Measurements from ENCODE around the gene SPATA6.

SPATA6 gene

DNA sequence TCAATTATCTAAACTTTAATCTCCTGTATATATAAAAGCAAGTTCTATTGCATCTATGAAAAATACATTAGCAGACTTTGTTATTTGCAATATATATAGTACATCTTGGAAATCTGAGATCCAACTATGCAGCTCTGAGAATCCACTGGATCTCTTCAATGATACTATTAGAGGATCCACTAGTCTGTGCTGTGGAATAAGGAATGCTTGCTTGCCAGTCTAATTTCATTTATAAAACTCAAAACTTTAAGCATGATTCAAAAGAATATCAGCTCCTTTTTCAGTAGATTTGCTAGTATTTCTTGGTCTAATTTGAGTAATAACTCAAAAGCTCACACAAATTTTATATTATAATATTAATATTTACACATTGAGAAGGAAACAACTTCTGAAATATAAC lies 115.1 kb downstream of the SPATA6 start:
- TF ChIP-seq, protein P1, sequence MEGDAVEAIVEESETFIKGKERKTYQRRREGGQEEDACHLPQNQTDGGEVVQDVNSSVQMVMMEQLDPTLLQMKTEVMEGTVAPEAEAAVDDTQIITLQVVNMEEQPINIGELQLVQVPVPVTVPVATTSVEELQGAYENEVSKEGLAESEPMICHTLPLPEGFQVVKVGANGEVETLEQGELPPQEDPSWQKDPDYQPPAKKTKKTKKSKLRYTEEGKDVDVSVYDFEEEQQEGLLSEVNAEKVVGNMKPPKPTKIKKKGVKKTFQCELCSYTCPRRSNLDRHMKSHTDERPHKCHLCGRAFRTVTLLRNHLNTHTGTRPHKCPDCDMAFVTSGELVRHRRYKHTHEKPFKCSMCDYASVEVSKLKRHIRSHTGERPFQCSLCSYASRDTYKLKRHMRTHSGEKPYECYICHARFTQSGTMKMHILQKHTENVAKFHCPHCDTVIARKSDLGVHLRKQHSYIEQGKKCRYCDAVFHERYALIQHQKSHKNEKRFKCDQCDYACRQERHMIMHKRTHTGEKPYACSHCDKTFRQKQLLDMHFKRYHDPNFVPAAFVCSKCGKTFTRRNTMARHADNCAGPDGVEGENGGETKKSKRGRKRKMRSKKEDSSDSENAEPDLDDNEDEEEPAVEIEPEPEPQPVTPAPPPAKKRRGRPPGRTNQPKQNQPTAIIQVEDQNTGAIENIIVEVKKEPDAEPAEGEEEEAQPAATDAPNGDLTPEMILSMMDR (IDR thresholded peaks at IDR 0.05; ENCODE audit: low read depth, low read length): no peak
- no peak overlapping the region for H3K4me3 ChIP-seq (replicated peaks in 1 of 2; ENCODE audit: low read depth in 2 of 2, low read length in 2 of 2)
- peak in 1 of 2 donors; percentile 12 for DNase-seq (ENCODE audit: low read depth in 2 of 2)

DNA sequence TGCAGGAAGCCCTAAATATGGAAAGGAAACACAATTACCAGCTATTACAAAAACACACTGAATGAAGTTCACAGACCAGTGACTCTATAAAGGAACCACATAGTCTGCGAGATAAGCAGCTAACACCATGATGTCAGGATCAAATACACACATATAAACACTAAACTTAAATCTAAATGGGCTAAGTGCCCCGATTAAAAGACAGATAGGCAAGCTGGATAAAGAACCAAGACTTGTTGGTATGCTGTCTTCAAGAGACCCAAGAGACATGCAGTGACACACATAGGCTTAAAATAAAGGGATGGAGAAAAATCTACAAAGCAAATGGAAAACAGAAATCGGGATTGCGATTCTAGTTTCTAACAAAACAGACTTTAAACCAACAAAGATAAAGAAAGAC lies 127.6 kb downstream of the SPATA6 start:
- no peak overlapping the region for H3K4me3 ChIP-seq (replicated peaks in 1 of 2; ENCODE audit: low read depth in 2 of 2, low read length in 2 of 2)
- DNase-seq (ENCODE audit: low read depth in 2 of 2): no peak
- TF ChIP-seq, protein P1 (IDR thresholded peaks at IDR 0.05; ENCODE audit: low read depth, low read length): no peak

DNA sequence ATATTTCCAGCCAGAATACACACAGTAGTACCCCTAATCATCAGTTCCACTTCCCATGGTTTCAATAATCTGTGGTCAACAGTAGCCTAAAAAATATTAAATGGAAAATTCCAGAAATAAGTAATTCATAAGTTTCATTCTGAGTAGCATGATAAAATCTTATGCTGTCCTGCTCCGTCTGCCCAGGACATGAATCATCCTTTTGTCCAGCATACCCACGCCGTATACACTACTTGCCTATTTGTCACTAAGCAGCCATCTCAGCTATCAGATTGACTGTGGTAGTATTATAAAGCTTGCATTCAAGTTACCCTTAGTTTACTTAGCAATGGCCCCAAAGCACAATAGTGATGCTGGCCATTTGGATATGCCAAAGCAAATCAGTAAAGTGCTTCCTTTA lies 130.8 kb downstream of the SPATA6 start:
- H3K4me3 ChIP-seq (replicated peaks in 1 of 2; ENCODE audit: low read depth in 2 of 2, low read length in 2 of 2): no peak overlapping the region
- TF ChIP-seq, protein P1 (IDR thresholded peaks at IDR 0.05; ENCODE audit: low read depth, low read length): no peak
- peak; percentile 23 to 67 for DNase-seq (ENCODE audit: low read depth in 2 of 2)

DNA sequence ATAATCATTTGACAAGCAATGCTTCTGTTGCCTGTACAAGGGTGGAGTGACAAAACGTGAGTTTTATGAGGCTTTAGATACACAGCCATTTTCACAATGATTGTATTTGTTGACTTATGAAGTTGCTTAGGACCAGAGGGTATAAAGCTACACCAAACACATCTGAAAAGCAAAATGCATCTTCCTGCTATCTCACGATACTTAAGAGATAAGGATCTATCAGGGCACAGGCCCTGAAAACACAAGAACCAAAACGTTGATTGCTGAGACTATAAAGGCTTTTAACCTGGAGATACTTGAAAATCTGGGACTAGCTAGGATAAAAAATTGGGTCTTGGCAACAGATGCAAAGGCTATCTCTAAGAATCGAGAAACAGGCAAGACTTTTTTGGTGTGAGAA lies 133.7 kb downstream of the SPATA6 start:
- DNase-seq (ENCODE audit: low read depth in 2 of 2): no peak
- TF ChIP-seq, protein P1 (IDR thresholded peaks at IDR 0.05; ENCODE audit: low read depth, low read length): no peak
- no peak overlapping the region for H3K4me3 ChIP-seq (replicated peaks in 1 of 2; ENCODE audit: low read depth in 2 of 2, low read length in 2 of 2)

DNA sequence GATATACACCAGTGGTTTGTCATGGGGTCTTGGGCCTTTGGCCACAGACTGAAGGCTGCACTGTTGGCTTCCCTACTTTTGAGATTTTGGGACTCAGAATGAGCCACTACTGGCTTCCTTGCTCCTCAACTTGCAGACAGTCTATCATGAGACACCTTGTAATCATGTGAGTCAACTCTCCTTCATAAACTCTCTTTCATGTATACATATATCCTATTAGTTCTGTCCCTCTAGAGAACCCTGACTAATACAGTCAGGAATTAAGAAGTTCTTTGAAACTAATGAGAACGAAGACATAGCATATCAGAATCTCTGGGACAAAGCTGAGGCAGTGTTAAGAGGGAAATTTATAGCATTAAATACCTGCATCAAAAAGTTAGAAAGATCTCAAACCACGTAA lies 138.7 kb downstream of the SPATA6 start:
- H3K4me3 ChIP-seq (replicated peaks in 1 of 2; ENCODE audit: low read depth in 2 of 2, low read length in 2 of 2): no peak overlapping the region
- DNase-seq (ENCODE audit: low read depth in 2 of 2): peak in 1 of 2 donors; percentile 32
- TF ChIP-seq, protein P1 (IDR thresholded peaks at IDR 0.05; ENCODE audit: low read depth, low read length): no peak

DNA sequence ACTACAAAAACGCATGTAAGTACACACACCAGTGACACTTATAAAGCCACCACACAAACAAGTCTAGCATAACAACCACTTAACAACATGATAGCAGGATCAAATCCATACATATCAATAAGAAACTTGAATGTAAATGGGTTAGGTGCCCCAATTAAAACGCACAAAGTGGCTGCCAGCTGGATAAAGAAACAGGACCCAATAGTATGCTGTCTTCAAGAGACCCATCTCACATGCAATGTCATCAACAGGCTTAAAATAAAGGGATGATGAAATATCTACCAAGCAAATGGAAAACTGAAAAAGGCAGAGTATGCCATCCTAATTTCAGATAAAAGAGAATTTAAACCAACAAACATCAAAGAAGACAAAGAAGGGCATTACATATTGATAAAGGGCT lies 139.9 kb downstream of the SPATA6 start:
- H3K4me3 ChIP-seq (replicated peaks in 1 of 2; ENCODE audit: low read depth in 2 of 2, low read length in 2 of 2): no peak overlapping the region
- TF ChIP-seq, protein P1 (IDR thresholded peaks at IDR 0.05; ENCODE audit: low read depth, low read length): no peak
- DNase-seq (ENCODE audit: low read depth in 2 of 2): no peak

DNA sequence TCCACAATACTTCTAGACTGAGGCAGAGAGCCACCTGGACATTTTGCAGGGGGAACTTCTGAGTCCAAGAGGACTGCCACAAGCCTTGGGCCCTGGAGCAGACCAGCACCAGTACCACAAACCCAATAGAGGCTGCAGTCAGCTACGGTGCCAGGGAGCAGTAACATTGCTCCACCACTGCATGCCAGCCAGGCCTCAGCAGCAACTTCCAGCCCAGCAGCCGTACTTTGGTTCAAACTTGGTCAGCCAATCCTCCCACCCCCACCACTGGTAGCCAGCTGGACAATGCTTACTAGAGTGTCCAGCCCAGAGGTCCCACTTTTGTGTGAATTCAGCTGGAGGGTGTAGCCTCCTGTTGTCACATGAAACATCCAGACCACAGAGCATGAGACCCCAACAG lies 142.1 kb downstream of the SPATA6 start:
- DNase-seq (ENCODE audit: low read depth in 2 of 2): no peak
- no peak overlapping the region for H3K4me3 ChIP-seq (replicated peaks in 1 of 2; ENCODE audit: low read depth in 2 of 2, low read length in 2 of 2)
- TF ChIP-seq, protein P1 (IDR thresholded peaks at IDR 0.05; ENCODE audit: low read depth, low read length): no peak

All from cardiac fibroblast (primary cell).